NT2/D1 (cell line): ENCODE data around the gene OTUD3.

Source experiments
- YY1 ChIP-seq: IDR thresholded peaks from 2 replicates; pipeline ENCODE4 v1.6.1; 2011; ENCODE audit not compliant: insufficient read length, insufficient read depth
- ZNF274 ChIP-seq: IDR thresholded peaks from 2 replicates; pipeline ENCODE4 v1.6.1; 2011; ENCODE audit warnings: mild to moderate bottlenecking, low read depth, low read length

DNA sequence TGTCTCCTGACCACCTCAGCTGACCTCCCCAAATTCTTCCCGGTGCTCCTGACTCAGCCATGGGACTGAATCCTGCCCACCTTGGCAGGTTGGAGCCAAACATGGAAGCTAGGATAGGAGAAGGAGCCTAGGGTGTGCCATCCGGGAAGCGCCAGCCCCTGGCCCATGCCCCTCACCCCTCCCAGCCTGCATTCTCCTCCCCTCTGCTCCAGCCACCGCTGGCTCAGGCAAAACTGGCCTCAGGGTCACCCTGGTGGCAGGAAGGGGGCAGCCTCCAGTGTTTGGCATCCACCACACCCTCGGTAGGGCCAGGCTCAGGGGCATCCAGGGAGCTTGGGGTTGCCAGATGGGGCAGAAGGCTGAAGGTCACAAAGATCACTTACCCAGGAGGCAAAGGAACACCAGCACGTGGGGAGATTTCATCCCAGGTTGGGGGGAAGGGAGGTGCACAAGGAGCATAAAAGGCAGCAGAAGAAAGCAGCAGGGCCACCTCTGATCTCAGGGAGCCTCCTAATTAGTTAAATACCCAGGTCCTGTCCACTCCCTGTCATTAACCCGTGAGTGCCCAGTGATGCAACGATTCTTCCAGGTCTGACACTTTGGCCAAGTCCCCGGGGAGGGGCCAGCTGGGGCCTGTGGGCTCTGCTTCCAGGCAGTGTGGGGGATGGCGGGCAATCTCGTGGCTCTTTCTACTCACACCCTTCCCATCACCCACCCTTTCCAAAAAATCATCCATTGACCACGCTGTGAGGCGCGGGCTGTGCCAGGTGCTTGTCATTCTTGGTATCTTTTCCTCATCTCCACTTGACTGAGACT, 41.1 kb downstream of the OTUD3 start, which contains the start of gene PLA2G2E:
- TF ChIP-seq ZNF274 (no peak), YY1 (no peak)
